ENCODE measurements around the gene USP34.
A peak's percentile ranks its signal among the peaks of the same experiment; 100 is the strongest.

Gene USP34

GRCh38 chr2:61470965-61471904, at the start of gene USP34:
USP34 (minus strand) TSS chr2:61471087; CDS start chr2:61470692, 395 bp downstream.
- no peak for TF ChIP-seq CTCF (IDR thresholded peaks at IDR 0.05; ENCODE audit: unreplicated experiment in 3 of 3)
- H3K4me1 Mint-ChIP-seq, result peaks cover 17% of the 10 kb centered on the region
- no peaks in the 10 kb centered on the region for H3K27me3 Mint-ChIP-seq (ENCODE audit: low read depth)
- peak within 1 kb of the TSS; percentile 95 to 99 (median 97) for H3K27ac Mint-ChIP-seq
- peak within 1 kb of the TSS; percentile 91 to 99 (median 98) for H3K4me3 Mint-ChIP-seq
- peaks cover 3% of the 10 kb centered on the region for H3K36me3 Mint-ChIP-seq (ENCODE audit: low read depth)
- no peaks in the 10 kb centered on the region for H3K9me3 Mint-ChIP-seq

- peaks cover 67% of the 10 kb centered on the region for H3K36me3 Mint-ChIP-seq (ENCODE audit: low read depth)
- H3K27ac Mint-ChIP-seq, result no peak overlapping the region
- no peaks in the 10 kb centered on the region for H3K9me3 Mint-ChIP-seq
- no peak for TF ChIP-seq CTCF (IDR thresholded peaks at IDR 0.05; ENCODE audit: unreplicated experiment in 3 of 3)
- no peak overlapping the region for H3K4me3 Mint-ChIP-seq
- no peaks in the 10 kb centered on the region for H3K27me3 Mint-ChIP-seq (ENCODE audit: low read depth)
- H3K4me1 Mint-ChIP-seq, result peaks cover 4% of the 10 kb centered on the region
Measured at GRCh38 chr2:61520261-61520660, 49.4 kb upstream of the USP34 start.

- Mint-ChIP-seq H3K27me3 (ENCODE audit: low read depth) (no peaks in the 10 kb centered on the region), H3K4me3 (no peak overlapping the region), H3K27ac (peak overlapping the region in 1 of 3 experiments; percentile 54), H3K9me3 (no peaks in the 10 kb centered on the region), H3K36me3 (ENCODE audit: low read depth) (peaks cover 67% of the 10 kb centered on the region), H3K4me1 (no peaks in the 10 kb centered on the region)
- no peak for TF ChIP-seq CTCF (IDR thresholded peaks at IDR 0.05; ENCODE audit: unreplicated experiment in 3 of 3)
Measured at GRCh38 chr2:61512768-61513398, 42.0 kb upstream of the USP34 start.

- Mint-ChIP-seq H3K27me3 (ENCODE audit: low read depth) (no peaks in the 10 kb centered on the region), H3K27ac (no peak overlapping the region), H3K36me3 (ENCODE audit: low read depth) (peaks cover 60% of the 10 kb centered on the region), H3K9me3 (no peaks in the 10 kb centered on the region), H3K4me3 (no peak overlapping the region), H3K4me1 (no peaks in the 10 kb centered on the region)
- no peak for TF ChIP-seq CTCF (IDR thresholded peaks at IDR 0.05; ENCODE audit: unreplicated experiment in 3 of 3)
Measured at GRCh38 chr2:61510674-61511671, 40.1 kb upstream of the USP34 start.

GRCh38 chr2:61504949-61505348, 34.1 kb upstream of the USP34 start:
- Mint-ChIP-seq H3K36me3 (ENCODE audit: low read depth) (peaks cover 52% of the 10 kb centered on the region), H3K4me1 (no peaks in the 10 kb centered on the region), H3K9me3 (no peaks in the 10 kb centered on the region), H3K4me3 (no peak overlapping the region), H3K27me3 (ENCODE audit: low read depth) (no peaks in the 10 kb centered on the region), H3K27ac (no peak overlapping the region)
- TF ChIP-seq CTCF (IDR thresholded peaks at IDR 0.05; ENCODE audit: unreplicated experiment in 3 of 3), result no peak
